WTC11 (cell line): ENCODE measurements around the gene STAC2. TPM values are rescaled to one million over a fixed set of nuclear protein-coding genes. Genes with fewer than 3 reads are reported as not detected.

Experiments
- ATAC-seq: fragments of 200-7000 bp; cut with Tn5 transposase; 2 replicates; pipeline ENCODE4 v1.10.0; 2021; ENCODE audit warnings: mild to moderate bottlenecking, moderate library complexity
- CTCF ChIA-PET: fragments of 300-600 bp; sonication (Branson Sonifier 250); formaldehyde crosslinking; loops from one replicate; lab custom pipeline; 2021; ENCODE audit warnings: antibody characterized with exemption; lab: Charles Lee
- POLR2A ChIA-PET: fragments of 350-600 bp; sonication (Branson Sonifier 250); formaldehyde crosslinking; loops from one replicate; lab custom pipeline; 2021; ENCODE audit warnings: antibody characterized with exemption; lab: Charles Lee
- DNase-seq: peaks from one replicate; pipeline ENCODE4 v3.0.0; 2021; ENCODE audit warnings: low spot score
- H3K27ac Mint-ChIP-seq: 2 replicates; pipeline ENCODE4 v1.8.0; 2021; ENCODE audit warnings: mixed read lengths
- H3K27me3 Mint-ChIP-seq: 2 replicates; pipeline ENCODE4 v1.8.0; 2021; ENCODE audit warnings: low read depth, mild to moderate bottlenecking, moderate library complexity, mixed read lengths
- H3K36me3 Mint-ChIP-seq: 2 replicates; pipeline ENCODE4 v1.8.0; 2021; ENCODE audit warnings: mixed read lengths
- H3K4me1 Mint-ChIP-seq: 2 replicates; pipeline ENCODE4 v1.8.0; 2022; ENCODE audit warnings: mixed read lengths
- H3K4me3 Mint-ChIP-seq: 2 replicates; pipeline ENCODE4 v1.8.0; 2021; ENCODE audit warnings: mild to moderate bottlenecking, moderate library complexity, mixed read lengths
- H3K9me3 Mint-ChIP-seq: 2 replicates; pipeline ENCODE4 v1.8.0; 2021; ENCODE audit warnings: mixed read lengths
- AR ChIP-seq: fragments of 250-450 bp; sonication (Bioruptor Pico); IDR thresholded peaks from 2 replicates; pipeline ENCODE4 v1.9.0; 2021; ENCODE audit warnings: mild to moderate bottlenecking
- ARID4B ChIP-seq: sonication (generic); formaldehyde crosslinking; IDR thresholded peaks from 2 replicates; pipeline ENCODE4 v1.8.0; 2023; ENCODE audit warnings: missing genetic modification reagents, mild to moderate bottlenecking, borderline replicate concordance
- EMX1 ChIP-seq: fragments of 250-450 bp; sonication (Bioruptor Pico); IDR thresholded peaks from 2 replicates; pipeline ENCODE4 v1.8.0; 2021; ENCODE audit warnings: mild to moderate bottlenecking
- ERG ChIP-seq: fragments of 250-450 bp; sonication (Bioruptor Pico); IDR thresholded peaks from 2 replicates; pipeline ENCODE4 v1.8.0; 2021; ENCODE audit warnings: mild to moderate bottlenecking
- IRF1 ChIP-seq: sonication (generic); formaldehyde crosslinking; IDR thresholded peaks from 2 replicates; pipeline ENCODE4 v1.8.0; 2023; ENCODE audit warnings: missing genetic modification reagents
- JAZF1 ChIP-seq: fragments of 250-450 bp; sonication (Bioruptor Pico); IDR thresholded peaks from 2 replicates; pipeline ENCODE4 v1.9.0; 2021; ENCODE audit warnings: moderate library complexity, mild to moderate bottlenecking, inconsistent platforms
- JUN ChIP-seq: sonication (generic); formaldehyde crosslinking; IDR thresholded peaks from 2 replicates; pipeline ENCODE4 v1.8.0; 2023; ENCODE audit warnings: mild to moderate bottlenecking, missing genetic modification reagents
- MLX ChIP-seq: sonication (generic); formaldehyde crosslinking; IDR thresholded peaks from 2 replicates; pipeline ENCODE4 v1.8.1; 2023; ENCODE audit warnings: mild to moderate bottlenecking, missing genetic modification reagents, moderate library complexity
- NFE2L1 ChIP-seq: sonication (generic); formaldehyde crosslinking; IDR thresholded peaks from 2 replicates; pipeline ENCODE4 v1.8.1; 2023; ENCODE audit warnings: missing genetic modification reagents
- NR1H2 ChIP-seq: sonication (generic); formaldehyde crosslinking; IDR thresholded peaks from 2 replicates; pipeline ENCODE4 v1.9.0; 2021; ENCODE audit warnings: mild to moderate bottlenecking, moderate library complexity, missing genetic modification reagents
- PREB ChIP-seq: sonication (generic); formaldehyde crosslinking; IDR thresholded peaks from 2 replicates; pipeline ENCODE4 v1.8.1; 2022; ENCODE audit warnings: mild to moderate bottlenecking, missing genetic modification reagents, moderate library complexity, borderline replicate concordance
- TEAD4 ChIP-seq: sonication (generic); formaldehyde crosslinking; IDR thresholded peaks from 2 replicates; pipeline ENCODE4 v1.8.0; 2022; ENCODE audit warnings: mild to moderate bottlenecking, missing genetic modification reagents
- ZBTB43 ChIP-seq: sonication (generic); formaldehyde crosslinking; IDR thresholded peaks from 2 replicates; pipeline ENCODE4 v1.8.1; 2023; ENCODE audit warnings: mild to moderate bottlenecking, missing genetic modification reagents
- ZNF232 ChIP-seq: sonication (generic); formaldehyde crosslinking; IDR thresholded peaks from 2 replicates; pipeline ENCODE4 v1.8.0; 2022; ENCODE audit warnings: mild to moderate bottlenecking, missing genetic modification reagents
- ZNF317 ChIP-seq: sonication (generic); formaldehyde crosslinking; IDR thresholded peaks from 2 replicates; pipeline ENCODE4 v1.8.1; 2023; ENCODE audit warnings: low read depth, mild to moderate bottlenecking, moderate library complexity, missing genetic modification reagents, borderline replicate concordance
- ZNF671 ChIP-seq: fragments of 250-450 bp; sonication (Bioruptor Pico); IDR thresholded peaks from 2 replicates; pipeline ENCODE4 v1.8.0; 2021; ENCODE audit warnings: mild to moderate bottlenecking
- total RNA-seq: library from RNA; stranded (reverse); gene quantifications from 3 replicates; pipeline ENCODE4 v1.2.3, GENCODE V29; 2021

The STAC2 gene
- total RNA-seq, 1 experiment from 2014 or later, result 4.2 TPM

GRCh38 chr17:39200957-39201510, 24.7 kb downstream of the STAC2 start:
- H3K36me3 Mint-ChIP-seq, result peaks cover 50% of the 10 kb centered on the region
- no peaks in the 10 kb centered on the region; the same call in 1 of the 2 replicates for H3K27me3 Mint-ChIP-seq
- ATAC-seq (no peak), DNase-seq (no peak)
- peak overlapping the region; percentile 100 for H3K27ac Mint-ChIP-seq
- H3K4me1 Mint-ChIP-seq, result peaks cover 36% of the 10 kb centered on the region
- H3K9me3 Mint-ChIP-seq, result no peaks in the 10 kb centered on the region
- POLR2A ChIA-PET, result no interaction called here
- no peak for TF ChIP-seq ZNF232 (CRISPR knock-in tag)
- 0 out of 2 replicates have a peak, but pooled peaks have one; percentile 8 for TF ChIP-seq ERG
- peak overlapping the region; percentile 98 for H3K4me3 Mint-ChIP-seq
- CTCF ChIA-PET, result interaction anchor here (1.6 to 15.9 kb wide), 3 partner anchors 31 to 41 kb away, joined by 3 to 626 read pairs (median 19); no protein-coding TSS in a partner anchor

GRCh38 chr17:39200070-39200879, 25.5 kb downstream of the STAC2 start, which contains the start of gene RPL19:
Gene RPL19, plus strand, starts transcription at chr17:39200283. Its CDS starts 62 bp downstream, at chr17:39200345.
- peak; percentile 70 for DNase-seq
- Mint-ChIP-seq H3K4me1 (peaks cover 44% of the 10 kb centered on the region), H3K36me3 (peaks cover 50% of the 10 kb centered on the region), H3K27me3 (no peaks in the 10 kb centered on the region; the same call in 1 of the 2 replicates), H3K4me3 (peak within 1 kb of the TSS; percentile 98), H3K9me3 (no peaks in the 10 kb centered on the region), H3K27ac (peak within 1 kb of the TSS; percentile 100)
- ATAC-seq, result peak; percentile 27
- ChIA-PET POLR2A (interaction anchor here (0.6 to 1.3 kb wide), 12 partner anchors 9 to 614 kb away, joined by 3 to 16 read pairs (median 4); partner anchors contain the start of gene STAC2), CTCF (interaction anchor here (0.5 to 2.2 kb wide), 14 partner anchors 12 to 774 kb away, joined by 3 to 25 read pairs (median 8); partner anchors contain the start of gene STAC2)
- TF ChIP-seq ZBTB43 (CRISPR knock-in tag) (0 out of 2 replicates have a peak, but pooled peaks have one; percentile 40), MLX (CRISPR knock-in tag) (no peak), ARID4B (CRISPR knock-in tag) (peak; percentile 51; the same call in 1 of the 2 replicates), IRF1 (CRISPR knock-in tag) (no peak; the same call in 1 of the 2 replicates), PREB (CRISPR knock-in tag) (no peak), AR (CRISPR knock-in tag) (no peak), ZNF671 (CRISPR knock-in tag) (no peak), EMX1 (CRISPR knock-in tag) (0 out of 2 replicates have a peak, but pooled peaks have one; percentile 46), TEAD4 (CRISPR knock-in tag) (0 out of 2 replicates have a peak, but pooled peaks have one; percentile 24), ZNF317 (CRISPR knock-in tag) (no peak), JAZF1 (CRISPR knock-in tag) (no peak), NR1H2 (CRISPR knock-in tag) (0 out of 2 replicates have a peak, but pooled peaks have one; percentile 30), NFE2L1 (CRISPR knock-in tag) (no peak), JUN (peak; percentile 73; the same call in 1 of the 2 replicates)
